Upper lobe of right lung (tissue), 1 donor: ENCODE data around the gene GZF1. TPM values are rescaled to one million over a fixed set of nuclear protein-coding genes. Genes with fewer than 3 reads are reported as not detected.
A peak's percentile ranks its signal among the peaks of the same experiment; 100 is the strongest.

Experiments
- ATAC-seq: fragments of 200-7000 bp; cut with Tn5 transposase; one replicate; pipeline ENCODE4 v1.9.1; 2020; ENCODE audit warnings: mild to moderate bottlenecking, moderate library complexity
- DNase-seq: peaks from one replicate; pipeline ENCODE4 v3.0.0-alpha.2; 2020
- H3K27ac ChIP-seq: fragments of 200-600 bp; one replicate; pipeline ENCODE4 v1.8.0; 2022
- H3K27me3 ChIP-seq: fragments of 200-600 bp; one replicate; pipeline ENCODE4 v1.8.0; 2022; ENCODE audit warnings: mild to moderate bottlenecking
- H3K36me3 ChIP-seq: fragments of 200-600 bp; one replicate; pipeline ENCODE4 v1.8.0; 2022
- H3K4me1 ChIP-seq: fragments of 200-600 bp; one replicate; pipeline ENCODE4 v1.8.0; 2022
- H3K4me3 ChIP-seq: fragments of 200-600 bp; one replicate; pipeline ENCODE4 v1.8.0; 2022; ENCODE audit warnings: mild to moderate bottlenecking
- H3K9me3 ChIP-seq: fragments of 200-600 bp; one replicate; pipeline ENCODE4 v1.8.0; 2022
- CTCF ChIP-seq: fragments of 200-600 bp; IDR thresholded peaks from one replicate; pipeline ENCODE4 v1.8.0; 2022; ENCODE audit warnings: antibody characterized with exemption
- intact Hi-C: fragments of 100-400 bp; cut with DNase I; formaldehyde crosslinking; loops from one replicate; pipeline ENCODE4 v1.11.0; 2022
- total RNA-seq: library from RNA; stranded (reverse); fragmentation: NEBNext Ultra II Directional; extraction: Animal tissue kit (Norgen Biotek cat#: 25700); gene quantifications from one replicate; pipeline ENCODE4 v1.2.1, GENCODE V29; 2021
- donor health status: DM: no; HTN: yes; CAD: no; lungs with severe emphysema.

GZF1 gene
- total RNA-seq, 1 donor from 2014 or later, result 12.5 TPM

DNA sequence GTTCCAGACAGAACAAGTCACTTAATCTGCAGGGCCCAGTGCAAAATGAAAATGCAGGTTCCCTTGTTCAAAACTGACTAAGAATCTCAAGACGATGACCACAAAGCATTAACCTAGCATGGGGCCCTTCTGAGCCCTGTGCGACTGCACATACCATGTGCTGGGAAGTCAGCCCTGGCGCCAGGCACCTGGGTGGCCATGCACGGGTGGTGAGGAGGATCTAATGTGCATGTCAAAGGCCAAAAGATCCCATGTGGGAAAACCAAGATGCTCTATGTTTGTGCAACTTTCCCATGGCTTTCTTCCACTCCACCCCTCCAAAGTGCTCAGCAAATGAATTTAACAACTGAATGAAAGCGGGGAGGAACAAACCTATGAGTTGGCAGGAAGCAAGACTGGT is 44.9 kb upstream of the GZF1 start:
- ATAC-seq, result no peak
- no peaks in the 10 kb centered on the region for H3K36me3 ChIP-seq
- no peak for TF ChIP-seq CTCF
- no peaks in the 10 kb centered on the region for H3K9me3 ChIP-seq
- intact Hi-C loops, result no loop called here
- no peak overlapping the region for H3K4me3 ChIP-seq
- no peak for DNase-seq
- no peaks in the 10 kb centered on the region for H3K27me3 ChIP-seq
- peaks cover 9% of the 10 kb centered on the region for H3K4me1 ChIP-seq
- H3K27ac ChIP-seq, result no peak overlapping the region

- no peak overlapping the region for H3K4me3 ChIP-seq
- no peaks in the 10 kb centered on the region for H3K9me3 ChIP-seq
- no peak for TF ChIP-seq CTCF
- H3K36me3 ChIP-seq, result no peaks in the 10 kb centered on the region
- H3K27ac ChIP-seq, result no peak overlapping the region
- DNase-seq (no peak), ATAC-seq (no peak)
- intact Hi-C loops, result no loop called here
- peaks cover 9% of the 10 kb centered on the region for H3K4me1 ChIP-seq
- no peaks in the 10 kb centered on the region for H3K27me3 ChIP-seq
These were observed 43.6 kb upstream of the GZF1 start for GRCh38 chr20:23318347-23318746.

GRCh38 chr20:23320317-23320716 is 41.7 kb upstream of the GZF1 start:
- intact Hi-C loops, result no loop called here
- Histone ChIP-seq H3K27ac (no peak overlapping the region), H3K36me3 (no peaks in the 10 kb centered on the region), H3K27me3 (no peaks in the 10 kb centered on the region), H3K9me3 (no peaks in the 10 kb centered on the region), H3K4me1 (peaks cover 5% of the 10 kb centered on the region), H3K4me3 (no peak overlapping the region)
- ATAC-seq (peak; percentile 21), DNase-seq (no peak)
- peak; percentile 39 for TF ChIP-seq CTCF

- Histone ChIP-seq H3K4me3 (no peak overlapping the region), H3K36me3 (no peaks in the 10 kb centered on the region), H3K9me3 (no peaks in the 10 kb centered on the region), H3K27me3 (no peaks in the 10 kb centered on the region), H3K27ac (no peak overlapping the region), H3K4me1 (no peaks in the 10 kb centered on the region)
- intact Hi-C loops, result no loop called here
- ATAC-seq, result no peak
- no peak for TF ChIP-seq CTCF
- DNase-seq, result peak; percentile 2
These were observed 36.9 kb upstream of the GZF1 start for GRCh38 chr20:23325107-23325506.

DNA sequence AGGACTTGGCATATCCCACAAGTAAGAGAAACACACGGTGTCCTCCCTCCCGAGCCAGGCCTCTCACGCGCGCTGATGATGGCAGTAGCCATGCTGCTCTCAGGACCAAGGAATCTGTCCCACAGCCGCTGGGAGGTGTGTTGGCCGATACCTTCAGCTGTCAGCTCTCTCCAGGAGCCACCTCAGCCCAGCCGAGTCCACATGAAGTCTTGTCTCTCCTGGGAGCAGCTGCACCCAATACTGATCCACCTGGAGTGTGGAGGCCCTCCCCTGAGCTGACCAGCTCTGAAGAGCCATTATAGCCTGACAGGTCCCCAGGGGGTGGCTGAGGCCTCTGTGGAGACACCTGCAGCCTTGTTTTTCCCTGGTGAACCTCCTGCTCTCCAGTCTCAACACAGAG is 35.2 kb upstream of the GZF1 start:
- intact Hi-C loops, result no loop called here
- TF ChIP-seq CTCF, result no peak
- peak; percentile 16 for ATAC-seq

More for the DNA sequence above, 35.2 kb upstream of the GZF1 start:
- no peaks in the 10 kb centered on the region for H3K4me1 ChIP-seq
- DNase-seq, result peak; percentile 46
- no peak overlapping the region for H3K27ac ChIP-seq
- no peak overlapping the region for H3K4me3 ChIP-seq
- no peaks in the 10 kb centered on the region for H3K36me3 ChIP-seq
- H3K9me3 ChIP-seq, result no peaks in the 10 kb centered on the region
- H3K27me3 ChIP-seq, result no peaks in the 10 kb centered on the region
